Measurements from ENCODE around the gene FNDC3A.

DNA sequence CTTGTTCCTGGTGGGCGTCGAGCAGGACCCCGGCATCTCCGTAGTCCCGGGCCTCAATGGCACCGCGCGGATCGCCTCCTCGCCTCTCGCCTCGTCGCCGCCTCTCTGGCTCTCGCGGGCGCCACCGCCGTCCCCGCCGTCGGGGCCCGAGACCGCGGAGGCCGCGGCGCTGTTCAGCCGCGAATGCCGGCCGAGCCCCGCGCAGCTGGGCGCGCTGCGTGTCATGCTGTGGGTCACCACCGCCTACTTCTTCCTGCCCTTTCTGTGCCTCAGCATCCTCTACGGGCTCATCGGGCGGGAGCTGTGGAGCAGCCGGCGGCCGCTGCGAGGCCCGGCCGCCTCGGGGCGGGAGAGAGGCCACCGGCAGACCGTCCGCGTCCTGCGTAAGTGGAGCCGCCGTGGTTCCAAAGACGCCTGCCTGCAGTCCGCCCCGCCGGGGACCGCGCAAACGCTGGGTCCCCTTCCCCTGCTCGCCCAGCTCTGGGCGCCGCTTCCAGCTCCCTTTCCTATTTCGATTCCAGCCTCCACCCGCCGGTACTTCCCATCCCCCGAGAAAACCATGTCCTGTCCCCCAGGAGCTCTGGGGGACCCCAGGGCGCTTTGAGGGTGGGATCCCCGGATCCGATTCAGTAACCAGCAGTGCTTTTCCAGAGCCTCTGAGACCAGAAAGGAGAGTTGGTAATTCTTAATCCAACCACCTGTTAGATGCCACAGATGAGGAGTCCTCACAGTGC, 245.3 kb downstream of the FNDC3A start:
- TF ChIP-seq, protein P1, sequence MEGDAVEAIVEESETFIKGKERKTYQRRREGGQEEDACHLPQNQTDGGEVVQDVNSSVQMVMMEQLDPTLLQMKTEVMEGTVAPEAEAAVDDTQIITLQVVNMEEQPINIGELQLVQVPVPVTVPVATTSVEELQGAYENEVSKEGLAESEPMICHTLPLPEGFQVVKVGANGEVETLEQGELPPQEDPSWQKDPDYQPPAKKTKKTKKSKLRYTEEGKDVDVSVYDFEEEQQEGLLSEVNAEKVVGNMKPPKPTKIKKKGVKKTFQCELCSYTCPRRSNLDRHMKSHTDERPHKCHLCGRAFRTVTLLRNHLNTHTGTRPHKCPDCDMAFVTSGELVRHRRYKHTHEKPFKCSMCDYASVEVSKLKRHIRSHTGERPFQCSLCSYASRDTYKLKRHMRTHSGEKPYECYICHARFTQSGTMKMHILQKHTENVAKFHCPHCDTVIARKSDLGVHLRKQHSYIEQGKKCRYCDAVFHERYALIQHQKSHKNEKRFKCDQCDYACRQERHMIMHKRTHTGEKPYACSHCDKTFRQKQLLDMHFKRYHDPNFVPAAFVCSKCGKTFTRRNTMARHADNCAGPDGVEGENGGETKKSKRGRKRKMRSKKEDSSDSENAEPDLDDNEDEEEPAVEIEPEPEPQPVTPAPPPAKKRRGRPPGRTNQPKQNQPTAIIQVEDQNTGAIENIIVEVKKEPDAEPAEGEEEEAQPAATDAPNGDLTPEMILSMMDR (IDR thresholded peaks at IDR 0.05), result no peak
- TF ChIP-seq POLR2A (IDR thresholded peaks at IDR 0.05), result no peak

Measured in heart left ventricle (tissue), 13 donors.